ENCODE measurements around the gene XXYLT1. TPM values are rescaled to one million over a fixed set of nuclear protein-coding genes. Genes with fewer than 3 reads are reported as not detected.

XXYLT1 gene
- total RNA-seq, 1 experiment from 2014 or later = 7.3 TPM

- Histone ChIP-seq H3K9ac (ENCODE audit: low read length) (no peak overlapping the region), H4K20me1 (ENCODE audit: insufficient read depth, low read depth, low read length) (no peaks in the 10 kb centered on the region), H3K9me2 (replicated peaks; ENCODE audit: insufficient read depth, low read length) (no peaks in the 10 kb centered on the region), H3K36me3 (ENCODE audit: insufficient read depth, low read length) (no peaks in the 10 kb centered on the region), H2AFZ (ENCODE audit: low read length) (no peak overlapping the region), H3K4me1 (ENCODE audit: low read length) (no peaks in the 10 kb centered on the region), H3K4me2 (ENCODE audit: low read depth, low read length, poor library complexity, severe bottlenecking) (no peak overlapping the region), H3K27me3 (ENCODE audit: low read length) (peaks cover 5% of the 10 kb centered on the region; the same call in 1 of the 2 replicates), H3K27ac (ENCODE audit: low read length) (no peak overlapping the region), H3K4me3 (ENCODE audit: low read length) (no peak overlapping the region), H3K79me2 (ENCODE audit: low read length) (no peaks in the 10 kb centered on the region), H3K9me3 (ENCODE audit: low read length) (no peaks in the 10 kb centered on the region)
- no peak for DNase-seq
Measured at GRCh38 chr3:195019335-195019734, 251.6 kb downstream of the XXYLT1 start.

Small RNAs within 50 kb of the gene (small RNA-seq; reads per million reads assigned to genes)
- not detected for gene MIR3137
- not detected for gene RN7SL36P
- gene RNU6-25P = not detected

Other genes with a start within 250 kb of the XXYLT1 start
- 188 and 260 TPM in 2 replicates for gene ACAP2, start 171.9 kb upstream of the XXYLT1 start, total RNA-seq (2014; rRNA removed; shearing (Covaris generic); ENCODE audit: low replicate concordance)